IPS-NIHi11 (cell line): ENCODE measurements around the gene CD99.

Experiments
- DNase-seq: peaks from one replicate; pipeline ENCODE4 v3.0.0; 2012; ENCODE audit warnings: mixed read lengths, low spot score

Gene CD99

GRCh38 chrX:2774057-2774456, 83.0 kb downstream of the CD99 start:
- no peak for DNase-seq

DNA sequence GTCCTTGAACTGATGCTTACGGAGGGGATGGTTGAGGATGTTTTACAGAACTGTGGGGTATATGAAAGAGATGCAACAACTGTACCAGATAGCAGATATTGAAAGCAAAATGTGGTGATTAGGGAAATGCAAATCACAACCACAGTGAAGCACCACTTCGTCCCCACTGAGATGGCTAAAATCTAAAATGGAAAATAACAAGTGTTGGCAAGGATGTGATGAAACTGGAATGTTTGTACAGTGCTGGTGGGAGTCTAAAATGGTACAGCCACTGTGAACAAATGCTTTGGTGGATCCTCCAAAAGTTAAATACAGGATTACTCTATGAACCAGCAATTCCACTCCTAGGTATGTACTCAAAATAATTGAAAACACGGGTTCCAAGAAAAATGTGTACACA, 83.7 kb downstream of the CD99 start:
- no peak for DNase-seq

- peak; percentile 24 for DNase-seq
Observed at GRCh38 chrX:2780472-2781225, 89.6 kb downstream of the CD99 start.

DNA sequence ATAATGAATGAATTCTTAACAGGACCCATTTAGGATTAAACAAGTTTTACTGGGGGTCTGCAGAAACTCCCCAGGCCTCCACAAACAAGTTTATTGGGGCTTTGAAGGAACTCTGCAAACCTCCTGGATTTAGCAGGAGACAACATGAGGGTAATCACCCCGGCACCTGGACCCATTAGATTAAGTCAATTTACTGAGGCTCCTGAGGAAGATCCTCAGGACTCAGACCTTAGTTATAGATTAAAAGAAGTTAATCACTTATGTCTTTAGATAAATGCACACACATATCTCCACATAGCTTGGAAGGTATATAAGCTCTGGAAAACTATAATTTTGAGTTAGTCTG, 90.1 kb downstream of the CD99 start:
- no peak for DNase-seq

DNA sequence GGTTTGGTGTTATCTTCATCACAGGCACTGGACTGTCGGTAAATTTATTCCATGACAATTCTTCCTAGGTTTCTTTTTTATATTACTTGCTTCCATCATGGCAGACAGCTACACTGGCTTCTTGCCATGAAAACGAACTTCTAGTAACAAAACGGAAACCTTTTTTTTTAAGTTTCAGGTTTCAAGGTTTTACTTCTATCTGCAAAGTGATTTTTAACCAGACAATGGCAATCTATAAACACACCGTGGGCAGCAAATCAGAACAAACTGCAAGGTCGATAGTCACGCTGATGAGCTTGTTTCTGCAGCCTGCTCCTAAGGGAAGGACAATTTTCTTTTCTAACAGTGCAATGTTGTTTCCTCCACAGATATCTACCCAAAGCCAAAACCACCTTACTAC, 90.6 kb downstream of the CD99 start:
- no peak for DNase-seq

GRCh38 chrX:2782171-2782570, 91.1 kb downstream of the CD99 start:
- DNase-seq: no peak

DNA sequence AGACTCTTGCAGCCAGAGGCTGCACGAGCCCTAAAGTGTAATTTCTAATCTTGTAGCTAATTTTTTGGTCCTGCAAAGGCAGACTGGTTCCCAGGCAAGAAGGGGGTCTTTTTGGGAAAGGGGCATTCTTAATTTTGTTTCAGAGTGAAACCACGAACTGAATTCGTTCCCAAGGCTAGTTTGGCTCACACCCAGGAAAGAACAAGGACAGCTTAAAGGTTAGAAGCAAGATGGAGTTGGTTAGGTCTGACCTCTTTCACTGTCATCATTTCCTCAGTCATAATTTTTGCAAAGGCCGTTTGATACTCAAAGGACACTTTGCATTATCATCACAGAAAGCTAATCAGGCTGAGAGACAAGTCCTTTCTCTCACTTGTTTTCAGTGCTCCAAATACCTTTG, 91.7 kb downstream of the CD99 start:
- no peak for DNase-seq

DNA sequence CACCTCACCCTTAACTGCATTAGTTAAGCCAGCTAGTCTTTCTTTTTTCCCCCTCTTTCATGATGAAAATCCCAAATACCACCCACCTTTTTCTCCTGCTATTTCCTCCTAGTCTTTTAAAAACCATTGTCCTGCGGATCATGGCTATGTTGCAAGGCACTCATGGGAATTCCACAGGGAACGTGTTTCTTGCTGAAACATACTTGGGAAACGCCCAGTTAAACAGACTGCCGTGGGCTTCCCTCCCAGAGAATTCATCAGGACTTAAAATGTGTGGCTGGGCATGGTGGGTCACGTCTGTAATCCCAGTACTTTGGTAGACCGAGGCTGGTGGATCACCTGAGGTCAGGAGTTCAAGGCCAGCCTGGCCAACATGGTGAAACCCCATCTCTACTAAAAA, 92.9 kb downstream of the CD99 start:
- DNase-seq: no peak

GRCh38 chrX:2785538-2785937, 94.4 kb downstream of the CD99 start:
- DNase-seq: no peak

GRCh38 chrX:2788980-2789379, 97.9 kb downstream of the CD99 start:
- no peak for DNase-seq

GRCh38 chrX:2789569-2789968, 98.5 kb downstream of the CD99 start:
- DNase-seq: no peak
